ENCODE results near the gene PEMT.

The PEMT gene

GRCh38 chr17:17555151-17555550, 36.4 kb downstream of the PEMT start:
- FAIRE-seq, result no peak
- DNase-seq (ENCODE audit: insufficient read length, low spot score), result no peak

GRCh38 chr17:17554266-17554665, 37.2 kb downstream of the PEMT start:
- DNase-seq (ENCODE audit: insufficient read length, low spot score), result no peak
- FAIRE-seq, result peak; percentile 62

DNA sequence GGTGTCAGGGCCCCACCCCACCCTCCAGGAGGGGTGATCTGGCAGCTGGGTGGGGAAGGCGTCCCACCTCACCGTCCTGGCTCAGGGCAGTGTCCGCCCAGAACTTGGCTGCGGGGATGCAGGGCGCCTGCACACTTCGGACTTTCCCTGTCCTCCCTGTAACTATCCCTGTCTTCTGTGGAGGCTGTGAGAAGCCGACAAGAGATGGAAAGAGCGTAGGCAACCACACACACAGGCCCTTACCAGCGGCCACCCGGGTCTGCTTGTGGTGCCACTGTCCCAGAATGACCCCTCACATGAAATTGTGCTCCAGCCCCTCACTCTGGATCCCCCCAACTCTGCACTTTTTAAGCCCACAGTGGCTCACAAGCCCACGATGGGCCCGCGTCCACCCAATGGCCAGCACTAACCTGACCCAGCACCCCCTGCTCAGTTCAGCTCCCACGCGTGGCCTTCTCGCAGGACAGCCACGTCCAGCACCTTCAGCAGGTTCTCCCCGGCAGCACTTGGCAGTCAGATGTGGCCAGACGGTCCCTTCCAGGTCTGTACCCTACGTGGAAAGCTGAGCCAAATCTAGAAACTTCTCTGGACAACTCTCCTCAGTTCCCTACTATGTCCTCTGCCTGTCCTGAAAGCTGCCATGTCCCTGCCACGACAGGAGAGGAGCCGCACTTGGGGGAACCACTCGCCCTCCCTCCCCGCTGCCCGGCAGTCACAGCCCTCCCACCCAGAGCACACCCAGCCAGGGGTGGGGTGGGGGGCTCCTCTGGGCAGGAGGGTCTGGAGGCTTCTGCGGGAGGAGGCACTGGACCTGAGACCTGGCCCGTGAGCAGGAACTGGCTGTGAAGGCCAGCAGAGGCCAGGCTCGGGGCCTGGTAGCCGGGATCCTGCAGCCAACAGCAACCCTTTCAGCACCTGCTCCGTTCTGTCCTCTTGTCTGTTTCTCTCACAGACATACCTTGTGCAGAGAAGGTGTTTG, 38.0 kb downstream of the PEMT start:
- no peak for FAIRE-seq

DNA sequence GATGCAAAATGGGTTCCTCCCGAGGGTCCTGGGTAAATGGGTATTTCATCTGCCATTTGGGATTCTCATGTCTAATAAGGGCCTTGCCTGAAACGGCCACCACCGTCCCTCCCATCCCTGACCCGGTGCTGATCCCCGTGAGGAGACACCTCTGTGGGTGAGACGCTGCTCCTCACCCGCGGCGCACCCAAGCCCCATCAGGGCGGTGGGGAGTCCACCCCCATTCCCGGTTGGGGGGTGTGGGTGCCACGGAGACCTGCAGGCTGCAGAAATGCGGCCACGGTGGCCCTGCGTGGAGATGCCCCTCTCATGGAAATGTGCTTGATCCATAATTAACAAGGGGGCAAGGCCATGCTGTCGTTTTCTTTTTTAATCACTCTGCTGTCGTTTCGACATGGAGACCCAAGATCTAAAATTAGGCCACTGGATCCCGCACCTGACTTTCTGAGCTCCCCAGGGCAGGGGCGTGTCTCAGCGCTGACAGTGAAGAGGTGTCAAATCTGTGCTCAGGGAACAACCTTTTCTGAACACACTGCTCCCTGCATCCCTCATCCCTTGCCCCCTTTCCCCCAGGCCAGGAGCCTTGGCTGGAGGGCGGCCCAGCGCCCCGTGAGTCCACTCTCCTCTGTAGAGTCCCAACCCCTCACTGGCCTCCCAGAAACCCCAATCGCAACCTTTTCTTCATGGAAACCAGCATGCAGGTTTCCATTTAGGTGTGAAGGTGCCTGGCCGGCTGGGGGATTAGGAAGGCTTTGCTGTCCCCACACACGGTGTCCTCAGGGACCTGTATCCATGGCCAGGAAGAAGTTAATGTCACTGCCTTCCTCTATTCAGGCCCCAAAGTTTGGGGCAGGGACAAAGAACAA, 38.9 kb downstream of the PEMT start:
- DNase-seq (ENCODE audit: insufficient read length, low spot score) (no peak), FAIRE-seq (no peak)

More for the DNA sequence above, 38.0 kb downstream of the PEMT start:
- DNase-seq (ENCODE audit: insufficient read length, low spot score), result no peak

DNA sequence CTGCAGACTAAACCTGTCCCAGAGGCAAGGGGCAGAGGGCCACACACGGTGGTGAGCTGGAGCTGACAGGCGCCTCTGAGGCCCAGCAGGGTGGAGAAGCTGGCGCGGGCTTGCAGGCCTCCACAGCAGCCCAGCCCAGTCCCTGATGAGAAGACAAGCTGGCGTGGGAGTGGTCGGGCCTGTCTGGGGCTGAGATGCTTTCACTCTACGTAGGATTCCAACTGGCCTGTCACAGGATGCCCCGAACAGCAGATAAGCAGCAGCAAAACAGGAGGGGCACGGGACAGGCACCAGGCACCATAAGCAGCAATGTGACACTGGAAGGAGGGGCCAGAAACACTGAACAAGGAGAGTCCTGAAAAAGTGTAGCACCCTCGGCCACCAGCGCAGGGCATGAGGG, 40.1 kb downstream of the PEMT start:
- FAIRE-seq (no peak), DNase-seq (ENCODE audit: insufficient read length, low spot score) (no peak)

DNA sequence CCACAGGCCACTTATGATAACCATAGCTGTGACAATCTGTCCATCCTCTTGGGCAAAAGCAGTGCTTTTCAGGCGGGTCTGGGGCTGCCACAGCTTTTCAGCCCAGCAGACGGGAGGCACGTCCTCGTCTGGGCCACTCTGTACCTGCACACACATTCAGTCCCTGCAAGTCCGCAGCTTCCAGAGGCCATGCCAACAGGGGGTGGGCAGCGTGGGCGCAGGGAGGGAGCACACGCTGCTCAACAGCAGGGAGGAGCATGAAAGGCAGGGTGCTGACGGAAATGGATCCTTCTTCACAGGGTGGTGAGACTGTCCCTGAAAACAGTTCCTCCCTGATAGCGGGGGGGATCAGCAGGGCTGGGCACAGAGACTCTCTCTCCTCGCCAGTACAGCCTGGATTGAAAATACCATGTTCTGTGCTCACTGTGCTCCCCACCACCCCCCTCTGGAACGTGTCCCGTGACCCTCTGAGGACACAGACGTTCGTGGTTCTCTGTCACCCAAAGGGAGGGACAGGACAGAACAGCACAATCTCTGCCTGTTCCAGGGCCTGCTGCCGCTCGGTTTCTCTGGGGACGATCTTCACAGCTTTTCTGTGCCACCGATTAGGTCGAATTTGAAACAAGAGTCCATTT, 41.7 kb downstream of the PEMT start:
- FAIRE-seq, result no peak
- DNase-seq (ENCODE audit: insufficient read length, low spot score), result no peak

GRCh38 chr17:17548044-17548443, 43.5 kb downstream of the PEMT start:
- FAIRE-seq (peak; percentile 20), DNase-seq (ENCODE audit: insufficient read length, low spot score) (no peak)

GRCh38 chr17:17547210-17547764, 44.2 kb downstream of the PEMT start:
- no peak for DNase-seq (ENCODE audit: insufficient read length, low spot score)
- FAIRE-seq, result no peak

DNA sequence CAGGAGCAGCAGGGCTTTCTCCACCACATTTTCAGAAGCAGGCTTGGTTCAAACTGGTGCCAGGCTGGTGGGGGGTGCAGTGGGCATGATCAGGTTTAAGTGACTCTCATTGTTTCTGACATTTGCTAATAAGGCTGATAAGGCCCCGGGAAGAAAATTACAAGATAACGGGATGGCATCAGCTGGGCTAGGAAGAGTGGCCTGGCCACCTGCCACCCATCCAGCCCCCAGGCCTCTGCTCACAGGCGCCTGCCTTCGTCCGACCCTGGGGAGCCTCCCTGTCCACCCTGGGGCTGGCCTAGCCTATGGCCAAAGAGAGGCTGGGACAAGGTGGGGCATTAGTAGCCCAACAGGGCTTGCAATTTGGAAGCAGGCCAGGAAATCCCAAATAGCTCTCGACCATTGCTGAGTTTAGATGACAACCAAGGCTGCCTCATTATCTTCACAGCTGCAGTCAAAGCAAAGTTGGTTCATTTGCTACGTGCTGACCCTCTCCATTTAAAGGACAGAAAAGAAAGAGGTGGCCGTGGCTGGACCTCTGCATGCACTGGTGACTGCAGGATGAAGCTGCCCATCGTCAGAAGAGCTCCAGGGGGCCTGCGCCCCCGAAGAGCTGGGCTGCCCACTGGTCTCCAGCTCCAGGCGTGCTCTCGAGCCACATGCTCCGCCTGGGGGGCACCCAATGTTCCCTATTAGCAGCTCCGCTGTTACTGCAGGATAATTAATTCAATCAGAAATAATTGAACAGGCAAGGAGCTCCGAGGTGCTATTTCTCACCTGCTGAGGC, 44.9 kb downstream of the PEMT start:
- DNase-seq (ENCODE audit: insufficient read length, low spot score) (no peak), FAIRE-seq (no peak)

- FAIRE-seq, result no peak
These were observed 45.5 kb downstream of the PEMT start for GRCh38 chr17:17545984-17546383.

DNA sequence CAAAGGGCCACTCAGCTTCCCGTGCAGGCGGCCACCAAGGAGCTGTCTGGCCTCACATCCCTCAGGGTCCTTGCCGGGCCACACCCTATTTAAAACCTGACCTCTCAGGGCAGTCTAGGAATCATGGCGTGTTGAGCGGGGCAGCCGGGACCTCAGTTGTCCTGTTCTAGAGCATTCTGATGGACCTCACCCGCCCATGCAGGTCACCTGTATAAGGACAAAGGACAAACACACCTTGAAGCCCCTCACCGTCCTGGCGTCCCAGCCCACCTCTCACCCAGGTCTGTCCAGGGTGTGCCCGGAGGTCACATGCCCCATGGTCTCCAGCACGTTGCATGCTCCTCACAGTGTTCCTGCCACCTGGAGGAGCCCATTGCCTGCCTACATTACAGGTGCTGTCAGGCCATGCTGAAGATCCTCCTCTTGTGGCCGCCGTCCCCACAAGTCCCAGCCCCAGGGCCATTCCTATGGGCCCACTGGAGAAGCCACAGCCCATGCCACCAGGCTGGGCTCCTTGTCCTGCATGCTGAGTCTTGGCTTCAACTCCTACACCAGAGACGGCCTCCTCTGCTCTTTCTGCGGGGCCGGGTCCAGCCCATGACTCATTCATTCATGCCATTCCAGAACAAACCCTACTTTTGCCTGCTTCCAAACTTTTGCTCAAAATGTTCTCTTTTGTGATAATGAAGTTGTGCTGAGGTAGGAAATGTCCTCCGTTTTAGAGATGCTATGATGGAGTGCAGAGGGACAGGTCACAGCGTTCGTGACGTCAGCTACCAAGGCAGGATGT, 46.3 kb downstream of the PEMT start:
- peak; percentile 40 for FAIRE-seq
- DNase-seq (ENCODE audit: insufficient read length, low spot score), result no peak

More at GRCh38 chr17:17545984-17546383, 45.5 kb downstream of the PEMT start:
- no peak for DNase-seq (ENCODE audit: insufficient read length, low spot score)

GRCh38 chr17:17542906-17543635, 48.4 kb downstream of the PEMT start:
- DNase-seq (ENCODE audit: insufficient read length, low spot score), result no peak
- no peak for FAIRE-seq

DNA sequence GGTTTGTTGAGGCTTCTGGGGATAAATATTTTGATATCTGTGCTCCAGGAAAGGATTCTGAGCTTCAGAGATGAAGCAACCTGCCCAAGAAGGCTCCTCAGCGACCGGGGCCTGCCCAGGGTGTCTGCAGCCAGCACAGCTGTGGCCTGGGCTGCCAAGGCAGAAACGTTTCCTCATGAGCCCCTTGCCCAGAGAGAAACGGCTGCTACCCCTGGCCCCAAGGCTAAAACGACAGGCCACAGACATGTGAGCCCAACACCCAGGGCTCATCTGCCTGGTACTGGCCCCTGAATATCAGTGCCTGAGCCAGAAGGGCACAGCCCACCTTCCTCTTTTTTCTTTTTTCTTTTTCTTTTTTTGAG, 49.9 kb downstream of the PEMT start:
- no peak for FAIRE-seq
- DNase-seq (ENCODE audit: insufficient read length, low spot score), result no peak

DNA sequence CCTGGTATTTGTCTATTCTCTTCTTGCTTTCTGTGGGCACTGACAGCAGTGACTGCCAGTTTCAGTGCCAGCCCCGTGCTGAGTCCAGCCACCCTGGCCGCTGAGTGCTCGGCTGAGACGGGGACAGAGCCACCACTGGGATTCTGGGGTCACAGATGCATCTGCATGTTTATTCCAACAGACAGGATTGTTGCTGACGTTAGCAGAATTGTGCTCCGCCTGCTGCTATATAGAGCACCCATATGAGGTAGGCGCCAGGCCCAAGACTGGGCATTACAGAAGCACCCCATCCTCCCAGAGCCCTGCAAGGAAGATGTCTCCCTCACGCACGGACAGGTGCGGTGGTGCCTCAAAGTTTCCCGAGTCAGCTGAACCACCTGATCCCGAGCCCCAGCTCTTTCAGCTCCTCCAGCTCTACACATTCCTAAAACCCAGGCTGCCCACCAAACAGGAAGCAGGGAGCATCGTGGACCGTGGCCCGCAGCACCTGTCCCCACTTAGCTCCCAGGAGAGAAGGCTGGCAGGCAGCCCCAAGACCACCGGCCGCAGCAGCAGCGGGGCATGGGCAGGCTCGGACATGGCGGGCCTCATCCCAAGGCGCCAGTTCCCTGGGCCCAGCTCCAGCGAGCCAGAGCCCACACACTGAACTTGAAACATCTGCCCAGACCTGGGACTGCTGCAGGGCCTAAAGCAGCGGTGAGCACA, 50.4 kb downstream of the PEMT start:
- DNase-seq (ENCODE audit: insufficient read length, low spot score) (no peak), FAIRE-seq (peak; percentile 28)

DNA sequence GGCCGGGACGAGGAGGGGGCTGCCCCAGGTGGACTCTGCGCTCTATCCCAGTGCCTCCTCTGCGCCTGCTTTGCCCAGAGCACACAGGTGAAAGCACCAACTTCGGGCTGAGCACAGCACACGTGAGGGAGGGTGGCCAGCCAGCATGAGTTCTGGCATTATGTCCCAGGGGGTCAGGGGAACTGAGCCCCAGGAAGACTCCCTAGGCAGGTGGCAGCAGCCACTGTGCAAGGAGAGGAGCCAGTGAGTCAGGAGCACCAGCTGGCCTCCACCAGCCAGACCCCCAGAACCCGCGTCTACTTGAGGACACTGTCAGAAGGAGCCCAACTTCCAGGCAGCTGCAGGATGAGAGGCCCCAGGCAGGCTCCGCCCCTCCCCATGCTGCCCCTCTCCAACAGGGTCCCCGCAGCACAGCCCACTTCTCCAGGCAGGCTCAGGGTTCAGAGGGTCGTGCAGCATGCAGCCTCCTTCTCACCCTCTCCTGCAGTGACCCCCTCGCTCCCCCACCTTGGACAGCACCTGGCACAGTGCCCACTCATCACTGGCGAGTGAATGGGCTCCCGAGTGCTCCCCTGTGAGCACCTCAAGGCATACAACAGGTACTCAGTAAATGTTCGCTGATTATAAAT, 51.1 kb downstream of the PEMT start:
- no peak for DNase-seq (ENCODE audit: insufficient read length, low spot score)
- FAIRE-seq, result no peak

- FAIRE-seq (no peak), DNase-seq (ENCODE audit: insufficient read length, low spot score) (no peak)
These were observed 51.9 kb downstream of the PEMT start for GRCh38 chr17:17539591-17539990.
